ENCODE data around the gene CNNM3.

CNNM3 gene

DNA sequence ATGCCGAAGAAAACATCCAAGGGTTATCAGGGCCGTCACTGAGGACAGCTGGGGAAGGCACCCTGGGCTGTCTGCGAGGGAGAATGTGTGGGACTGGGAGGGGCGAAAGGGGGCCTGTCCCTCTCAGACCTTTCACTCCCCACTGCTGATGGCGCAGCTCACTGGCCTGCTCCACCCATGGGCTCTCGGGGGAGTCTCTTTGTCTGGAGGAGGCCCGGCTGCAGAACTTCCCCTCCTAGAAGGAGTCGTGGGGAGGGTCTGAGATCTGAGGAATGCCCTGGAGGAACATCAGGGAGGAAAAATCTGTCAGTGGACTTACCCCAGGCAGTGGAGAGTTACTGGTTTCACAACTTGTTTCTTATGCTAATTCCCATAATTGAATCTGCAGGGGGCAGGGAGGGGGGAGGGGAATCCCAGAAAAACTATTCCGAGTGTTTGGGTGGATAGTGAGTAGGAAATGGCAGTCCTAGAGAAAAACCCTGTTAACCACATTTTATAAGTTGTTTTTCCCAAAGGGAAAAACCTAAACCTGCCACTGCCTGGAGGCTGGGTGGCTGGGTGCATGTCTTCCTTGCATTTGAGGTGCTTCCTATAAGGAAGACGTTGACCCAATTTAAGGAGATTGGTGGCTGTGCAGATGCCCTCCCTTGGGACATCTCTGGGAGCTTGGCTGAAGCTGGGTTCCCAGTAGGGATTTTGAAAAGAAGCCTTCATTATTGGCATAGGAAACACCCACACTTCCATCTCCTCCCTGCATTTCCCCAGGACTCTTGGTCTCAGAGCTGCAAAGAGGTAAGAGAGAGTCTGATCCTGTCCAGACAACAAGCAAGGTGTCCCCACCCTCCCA lies 65.5 kb downstream of the CNNM3 start:
- no peak for DNase-seq

DNA sequence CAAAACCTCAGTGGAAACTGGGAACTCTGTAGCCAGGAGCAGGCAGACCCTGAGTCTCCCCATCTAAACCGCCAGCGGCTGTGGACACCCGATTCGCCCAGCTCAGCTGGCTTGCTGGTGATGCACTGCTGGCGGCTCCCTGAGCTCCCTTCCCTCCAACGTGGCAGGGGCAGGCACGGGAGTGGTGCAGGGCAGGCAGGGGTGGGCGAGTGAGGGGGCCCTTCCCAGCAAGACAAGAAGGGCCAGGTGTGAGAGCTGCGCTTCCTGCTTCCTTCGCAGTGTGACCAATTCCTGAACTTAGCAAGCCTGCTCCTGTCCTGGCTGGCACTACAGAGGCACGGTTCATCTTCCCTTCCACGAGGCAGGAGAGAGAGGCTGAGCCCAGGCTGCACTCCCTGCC lies 66.2 kb downstream of the CNNM3 start:
- DNase-seq: no peak

GRCh38 chr2:96882906-96883305 lies 66.8 kb downstream of the CNNM3 start:
- no peak for DNase-seq

DNA sequence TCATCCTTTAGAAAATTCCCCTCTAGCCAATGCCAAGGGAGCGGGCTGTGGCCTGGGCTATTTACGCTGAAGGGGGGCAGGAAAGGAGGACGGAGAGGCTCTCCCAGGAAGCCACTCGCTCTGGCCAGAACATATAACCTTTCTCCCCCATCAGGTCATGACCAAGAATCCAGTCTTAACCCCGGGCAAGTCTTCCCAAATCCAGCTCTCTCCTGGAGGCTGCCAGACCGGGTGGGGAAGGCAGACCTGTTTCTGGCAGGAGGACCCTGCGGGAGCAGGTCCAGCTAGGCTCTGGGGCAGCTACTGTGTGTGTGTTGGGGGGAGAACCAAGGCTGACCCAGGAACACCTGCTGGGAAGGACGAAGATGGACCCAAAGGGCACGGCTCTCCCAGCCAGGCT lies 67.2 kb downstream of the CNNM3 start:
- DNase-seq: no peak

All from NCI-H446 treated with DMSO at 0.1 percent for 48 hours (cell line).